Mucosa of stomach (tissue), 1 donor: Measurements from ENCODE around the gene CDK14.

Experiments used
- H3K27me3 ChIP-seq: one replicate; pipeline ENCODE4 v1.7.0; 2013; ENCODE audit warnings: mild to moderate bottlenecking, low read length; ENCODE audit not compliant: control insufficient read depth, insufficient read depth
- H3K36me3 ChIP-seq: one replicate; pipeline ENCODE4 v1.7.0; 2013; ENCODE audit warnings: low read length; ENCODE audit not compliant: control insufficient read depth, insufficient read depth
- H3K4me1 ChIP-seq: one replicate; pipeline ENCODE4 v1.7.0; 2013; ENCODE audit warnings: mild to moderate bottlenecking, low read length; ENCODE audit not compliant: control insufficient read depth, insufficient read depth
- H3K4me3 ChIP-seq: one replicate; pipeline ENCODE4 v1.7.0; 2013; ENCODE audit warnings: low read length
- H3K9ac ChIP-seq: one replicate; pipeline ENCODE4 v1.7.0; 2013; ENCODE audit warnings: mild to moderate bottlenecking, low read length, moderate library complexity
- H3K9me3 ChIP-seq: one replicate; pipeline ENCODE4 v1.7.0; 2013; ENCODE audit warnings: mild to moderate bottlenecking, low read length, moderate library complexity; ENCODE audit not compliant: control insufficient read depth
- donor health status: Pancreatic carcinoma.

The CDK14 gene

DNA sequence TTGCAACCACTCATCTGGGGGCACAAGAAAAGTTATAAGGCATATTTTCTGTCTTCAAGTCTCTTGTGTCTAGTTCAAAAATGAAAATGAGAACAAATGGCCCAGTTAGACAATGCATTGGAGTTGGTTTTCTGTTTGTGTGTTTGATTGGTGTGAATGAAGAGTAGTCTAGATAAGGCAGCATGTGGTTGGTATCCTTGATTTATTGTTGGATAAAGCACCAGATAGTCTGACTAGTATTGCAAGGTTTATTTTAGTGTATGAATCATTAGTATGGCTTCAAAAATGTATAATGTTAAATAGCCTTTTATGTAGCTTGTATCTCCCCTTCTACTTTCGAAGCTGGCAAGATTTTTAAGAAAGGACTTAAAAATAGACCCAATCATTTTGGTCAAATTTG, 237.3 kb downstream of the CDK14 start:
- Histone ChIP-seq H3K4me1 (no peaks in the 10 kb centered on the region), H3K4me3 (no peak overlapping the region), H3K9ac (no peak overlapping the region), H3K36me3 (no peaks in the 10 kb centered on the region), H3K27me3 (no peaks in the 10 kb centered on the region), H3K9me3 (no peaks in the 10 kb centered on the region)

DNA sequence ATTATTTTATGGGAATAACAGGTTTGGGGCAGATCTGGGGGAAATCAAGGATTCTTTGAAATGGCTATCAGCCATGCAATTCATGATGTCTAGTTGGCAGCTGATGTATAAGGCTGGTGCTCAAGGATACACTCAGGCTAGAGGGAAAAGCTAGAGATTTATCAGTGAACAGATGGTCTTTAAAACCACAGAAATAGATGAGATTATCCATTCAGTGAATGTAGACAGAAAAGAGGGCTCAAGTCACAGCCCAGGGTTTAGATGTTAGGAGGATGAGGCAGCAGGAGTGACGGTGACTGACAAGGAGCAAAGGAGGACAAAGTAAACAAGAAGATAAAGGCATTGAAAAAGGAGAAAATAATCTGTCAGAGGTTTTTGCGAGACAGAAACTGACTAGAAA, 238.7 kb downstream of the CDK14 start:
- no peaks in the 10 kb centered on the region for H3K36me3 ChIP-seq
- no peak overlapping the region for H3K4me3 ChIP-seq
- no peaks in the 10 kb centered on the region for H3K9me3 ChIP-seq
- H3K9ac ChIP-seq, result no peak overlapping the region
- H3K4me1 ChIP-seq, result no peaks in the 10 kb centered on the region
- no peaks in the 10 kb centered on the region for H3K27me3 ChIP-seq

DNA sequence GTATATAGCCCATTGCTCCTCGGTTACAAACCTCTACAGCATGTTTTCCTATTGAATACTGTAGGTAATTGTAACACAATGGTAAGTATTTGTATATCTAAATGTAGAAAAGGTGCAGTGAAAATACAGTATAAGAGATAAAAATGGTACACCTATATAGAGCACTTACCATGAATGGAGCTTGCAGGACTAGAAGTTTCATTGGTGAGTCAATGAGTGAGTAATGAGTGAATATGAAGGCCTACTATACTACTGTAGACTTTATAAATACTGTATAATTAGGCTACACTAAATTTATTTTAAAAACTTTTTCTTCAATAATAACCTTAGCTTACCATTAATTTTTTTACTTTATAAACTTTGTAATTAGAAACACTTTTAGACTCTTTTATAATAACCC, 239.7 kb downstream of the CDK14 start:
- Histone ChIP-seq H3K36me3 (no peaks in the 10 kb centered on the region), H3K9me3 (no peaks in the 10 kb centered on the region), H3K9ac (no peak overlapping the region), H3K4me1 (no peaks in the 10 kb centered on the region), H3K4me3 (no peak overlapping the region), H3K27me3 (no peaks in the 10 kb centered on the region)

DNA sequence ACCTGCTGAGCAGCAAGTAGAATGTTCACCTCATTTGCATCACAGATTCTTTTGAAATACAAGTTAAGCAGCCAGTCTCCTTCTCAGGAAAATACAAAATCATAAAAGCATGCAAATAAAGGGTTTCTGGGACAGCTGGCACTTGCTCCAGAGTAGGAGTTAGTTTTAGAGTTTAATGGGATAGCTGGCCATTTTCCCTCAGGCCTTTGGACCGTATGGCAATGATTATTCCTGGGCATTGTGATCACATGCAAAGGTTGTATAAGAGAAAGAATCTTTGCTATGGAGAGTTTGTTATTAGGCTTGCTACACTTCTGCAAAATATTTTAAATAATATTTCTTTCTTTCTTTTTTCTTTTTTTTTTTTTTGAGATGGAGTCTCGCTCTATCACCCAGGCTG, 240.8 kb downstream of the CDK14 start:
- Histone ChIP-seq H3K9ac (no peak overlapping the region), H3K9me3 (no peaks in the 10 kb centered on the region), H3K27me3 (no peaks in the 10 kb centered on the region), H3K4me1 (no peaks in the 10 kb centered on the region), H3K36me3 (no peaks in the 10 kb centered on the region), H3K4me3 (no peak overlapping the region)

DNA sequence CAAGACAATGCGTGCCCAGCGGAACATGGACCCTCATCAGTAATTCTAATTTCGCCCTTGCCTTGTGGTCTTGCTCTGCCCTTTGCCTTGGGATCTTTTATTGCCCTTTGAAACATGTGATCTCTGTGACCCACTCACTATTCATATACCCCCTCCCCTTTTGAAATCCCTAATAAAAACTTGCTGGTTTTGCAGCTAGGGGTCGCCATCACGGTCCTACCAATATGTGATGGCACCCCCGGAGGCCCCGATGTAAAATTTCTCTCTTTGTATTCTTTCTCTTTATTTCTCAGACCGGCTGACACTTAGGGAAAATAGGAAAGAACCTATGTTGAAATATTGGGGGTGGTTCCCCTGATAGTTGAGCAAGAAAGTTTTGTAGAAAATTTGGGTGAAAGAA, 242.7 kb downstream of the CDK14 start:
- Histone ChIP-seq H3K4me3 (no peak overlapping the region), H3K27me3 (no peaks in the 10 kb centered on the region), H3K36me3 (no peaks in the 10 kb centered on the region), H3K4me1 (no peaks in the 10 kb centered on the region), H3K9me3 (no peaks in the 10 kb centered on the region), H3K9ac (no peak overlapping the region)

DNA sequence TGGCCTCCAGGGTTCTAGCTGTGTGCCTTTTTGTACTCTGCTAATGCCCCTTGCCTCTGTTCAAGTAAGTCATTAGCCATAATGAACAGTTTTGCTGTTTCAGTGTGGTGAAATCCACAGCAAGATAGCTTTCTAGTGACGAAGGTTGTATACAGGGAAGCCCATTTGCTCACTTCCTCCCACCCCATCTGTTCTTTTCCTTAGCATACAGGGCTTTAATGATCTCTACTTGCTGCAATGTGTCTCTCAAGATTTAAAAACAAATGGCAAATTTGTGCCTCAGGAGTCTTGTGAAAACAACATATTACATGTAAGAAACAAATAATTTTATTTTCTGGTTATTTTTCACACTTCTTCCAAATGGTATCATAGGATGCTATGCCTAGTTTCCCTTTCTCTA, 243.2 kb downstream of the CDK14 start:
- Histone ChIP-seq H3K27me3 (no peaks in the 10 kb centered on the region), H3K9me3 (no peaks in the 10 kb centered on the region), H3K4me3 (no peak overlapping the region), H3K4me1 (no peaks in the 10 kb centered on the region), H3K9ac (no peak overlapping the region), H3K36me3 (no peaks in the 10 kb centered on the region)

DNA sequence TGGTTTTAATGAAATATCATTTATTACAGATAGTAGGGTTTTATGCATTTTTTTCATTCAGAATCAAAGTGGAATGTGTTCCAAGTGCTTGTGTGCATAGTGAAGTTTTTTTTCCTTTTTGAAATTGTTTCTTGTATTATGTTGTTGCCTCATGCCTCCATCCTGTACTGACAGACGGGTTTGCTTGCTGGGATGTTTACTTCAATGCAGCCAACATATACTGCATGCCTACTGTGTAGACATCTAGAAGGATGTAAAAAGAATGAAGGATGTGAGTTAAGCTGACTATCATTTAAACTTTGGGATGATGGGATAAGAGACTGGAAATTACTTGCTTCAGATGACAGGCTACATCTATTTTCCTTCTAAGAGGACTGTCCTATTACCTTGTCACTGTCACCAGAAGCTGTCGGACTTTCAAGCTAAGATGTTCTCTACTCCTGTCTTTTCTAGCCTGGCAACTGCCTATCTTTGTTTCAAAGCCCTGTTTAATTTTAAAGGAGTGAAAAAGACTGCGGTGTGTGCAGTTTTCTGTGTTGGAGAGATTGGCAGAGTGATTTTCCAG, 243.7 kb downstream of the CDK14 start:
- H3K9me3 ChIP-seq, result no peaks in the 10 kb centered on the region
- no peaks in the 10 kb centered on the region for H3K4me1 ChIP-seq
- H3K27me3 ChIP-seq, result no peaks in the 10 kb centered on the region
- H3K36me3 ChIP-seq, result no peaks in the 10 kb centered on the region
- no peak overlapping the region for H3K9ac ChIP-seq
- no peak overlapping the region for H3K4me3 ChIP-seq

DNA sequence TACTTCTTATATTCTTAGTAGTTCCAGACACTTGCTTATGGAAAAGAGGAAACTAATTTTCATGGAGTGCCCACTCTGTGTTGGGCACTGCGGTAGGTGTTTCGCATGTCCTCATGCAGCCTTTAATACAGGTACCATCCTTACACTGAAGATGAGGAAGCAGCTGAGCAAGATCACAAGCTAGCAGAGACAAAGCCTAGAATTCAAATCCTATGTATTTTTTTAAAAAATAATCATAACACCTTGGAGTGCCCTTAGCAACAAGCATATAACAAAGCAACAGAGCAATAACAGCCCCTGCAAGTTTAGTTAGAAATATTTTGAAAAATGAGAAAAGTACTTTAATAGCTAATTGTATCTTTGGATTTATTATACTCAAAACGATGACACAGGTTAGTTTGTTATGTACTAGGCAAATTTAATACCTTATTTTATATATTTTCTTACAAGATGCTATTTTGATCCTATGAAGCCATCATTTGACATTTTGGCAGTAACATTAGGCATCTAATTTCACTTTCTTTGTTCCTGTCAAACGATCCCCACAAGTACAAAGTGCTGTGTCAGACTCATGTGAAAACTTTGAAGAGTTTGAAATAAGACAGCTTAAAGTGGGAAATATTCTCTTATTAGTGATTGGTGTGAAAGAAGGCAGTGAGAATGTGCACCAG, 245.8 kb downstream of the CDK14 start:
- Histone ChIP-seq H3K27me3 (no peaks in the 10 kb centered on the region), H3K4me3 (no peak overlapping the region), H3K9ac (no peak overlapping the region), H3K36me3 (no peaks in the 10 kb centered on the region), H3K4me1 (no peaks in the 10 kb centered on the region), H3K9me3 (no peaks in the 10 kb centered on the region)

DNA sequence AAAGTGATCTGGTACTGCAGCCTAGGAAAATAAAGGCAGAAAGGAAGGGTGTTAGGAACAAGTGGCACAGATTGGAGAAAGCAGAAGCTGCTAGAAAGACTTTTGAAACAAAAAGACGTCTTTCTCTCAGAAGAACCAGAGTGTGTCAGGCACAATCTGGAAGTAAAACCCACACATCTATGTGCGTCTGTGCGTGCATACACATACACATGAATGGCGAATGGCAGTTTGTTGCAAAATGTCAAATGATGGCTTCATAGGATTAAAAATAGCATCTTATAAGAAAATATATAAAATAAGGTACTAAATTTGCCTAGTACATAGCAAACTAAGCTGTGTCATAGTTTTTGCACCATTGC, 246.3 kb downstream of the CDK14 start:
- H3K27me3 ChIP-seq, result no peaks in the 10 kb centered on the region
- H3K9ac ChIP-seq, result no peak overlapping the region
- no peak overlapping the region for H3K4me3 ChIP-seq

DNA sequence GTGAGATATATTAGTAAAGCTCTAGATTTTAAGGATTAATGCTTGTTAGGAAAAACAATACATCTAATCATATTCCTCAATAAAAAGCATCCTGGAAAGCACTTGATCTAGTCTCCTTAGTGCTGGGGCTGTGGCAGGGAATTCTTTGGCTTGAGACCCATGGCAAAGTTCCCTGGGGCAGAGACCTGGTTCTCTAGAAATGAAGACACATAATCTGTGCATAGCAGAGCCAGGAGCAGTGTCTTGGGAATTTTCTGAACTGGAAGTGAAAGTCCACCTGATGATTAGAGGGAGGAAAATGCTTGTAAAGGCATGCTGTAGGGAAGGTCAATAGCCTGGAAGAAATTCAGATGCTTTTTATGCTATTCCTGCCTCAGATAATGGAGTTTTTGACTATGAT, 247.4 kb downstream of the CDK14 start:
- H3K27me3 ChIP-seq, result no peaks in the 10 kb centered on the region
- no peak overlapping the region for H3K9ac ChIP-seq
- no peaks in the 10 kb centered on the region for H3K9me3 ChIP-seq
- H3K36me3 ChIP-seq, result no peaks in the 10 kb centered on the region
- no peak overlapping the region for H3K4me3 ChIP-seq
- H3K4me1 ChIP-seq, result no peaks in the 10 kb centered on the region

More for the DNA sequence above, 246.3 kb downstream of the CDK14 start:
- Histone ChIP-seq H3K36me3 (no peaks in the 10 kb centered on the region), H3K4me1 (no peaks in the 10 kb centered on the region), H3K9me3 (no peaks in the 10 kb centered on the region)

DNA sequence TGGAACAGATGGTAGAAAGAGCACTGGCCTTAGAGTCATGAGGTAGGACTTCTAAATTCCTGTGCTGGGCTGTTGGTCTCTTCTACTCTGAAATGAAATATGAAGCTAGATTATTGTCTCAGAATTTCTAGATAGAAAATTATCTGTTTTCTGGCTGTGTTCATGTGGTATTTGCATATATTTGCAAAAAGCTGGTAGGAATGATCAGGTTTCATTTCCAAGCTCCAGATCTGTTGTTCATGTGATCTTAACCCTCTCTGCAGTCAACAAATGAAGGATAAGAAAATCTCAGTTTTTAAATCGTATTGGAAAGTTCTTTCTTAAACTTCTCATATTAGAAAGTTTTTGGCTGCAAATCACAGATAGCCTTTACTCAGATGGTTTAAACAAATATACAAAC, 248.3 kb downstream of the CDK14 start:
- no peaks in the 10 kb centered on the region for H3K9me3 ChIP-seq
- no peak overlapping the region for H3K4me3 ChIP-seq
- no peaks in the 10 kb centered on the region for H3K4me1 ChIP-seq
- H3K27me3 ChIP-seq, result no peaks in the 10 kb centered on the region
- H3K36me3 ChIP-seq, result no peaks in the 10 kb centered on the region
- H3K9ac ChIP-seq, result no peak overlapping the region

DNA sequence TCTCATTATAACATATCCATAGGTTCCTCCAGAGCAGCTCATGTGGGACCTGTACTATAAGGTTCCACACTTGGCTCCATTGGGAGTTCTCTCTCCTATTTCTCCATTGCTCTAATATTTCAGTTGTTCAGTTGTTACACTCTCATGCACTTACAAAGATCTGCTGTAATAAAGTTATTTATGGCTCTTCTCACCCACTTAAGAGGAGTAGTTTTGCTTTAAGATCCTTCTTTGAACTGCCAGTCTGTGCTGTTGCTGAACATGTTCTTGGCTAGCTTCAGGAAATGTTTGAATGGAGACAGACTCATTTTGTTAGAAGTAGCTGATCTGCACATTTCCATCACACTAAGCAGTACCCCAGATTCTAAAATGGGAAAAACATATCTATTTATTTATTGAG, 250.1 kb downstream of the CDK14 start:
- Histone ChIP-seq H3K27me3 (no peaks in the 10 kb centered on the region), H3K9me3 (no peaks in the 10 kb centered on the region), H3K4me1 (no peaks in the 10 kb centered on the region), H3K36me3 (no peaks in the 10 kb centered on the region), H3K4me3 (no peak overlapping the region), H3K9ac (no peak overlapping the region)

DNA sequence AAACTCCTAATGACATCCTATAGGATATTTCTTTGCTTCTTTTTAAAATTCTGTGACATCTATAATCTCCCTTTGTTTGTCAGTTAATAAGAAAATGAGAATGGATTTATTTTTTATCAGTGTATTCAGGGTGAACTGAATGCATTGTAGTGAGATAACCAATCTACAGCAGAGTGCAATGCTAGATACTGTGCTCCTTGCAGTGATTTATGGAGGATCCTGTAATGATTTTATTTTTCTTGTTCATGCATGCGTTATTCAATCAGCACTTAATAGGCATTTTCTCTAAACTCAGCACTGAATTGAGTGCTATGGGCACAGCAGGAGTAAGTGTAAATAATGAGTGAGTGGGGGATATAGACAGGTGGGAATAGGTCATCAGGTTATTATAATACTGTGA, 253.9 kb downstream of the CDK14 start:
- Histone ChIP-seq H3K9me3 (no peaks in the 10 kb centered on the region), H3K4me1 (no peaks in the 10 kb centered on the region), H3K4me3 (no peak overlapping the region), H3K27me3 (no peaks in the 10 kb centered on the region), H3K9ac (no peak overlapping the region), H3K36me3 (no peaks in the 10 kb centered on the region)
